GM21529 (cell line): Measurements from ENCODE around the gene ADAMTS12.

Experiments
- ATAC-seq: cut with Tn5 transposase; IDR thresholded peaks from one replicate; pipeline ENCODE4 v1.9.1; 2021; ENCODE audit not compliant: unreplicated experiment

The ADAMTS12 gene

DNA sequence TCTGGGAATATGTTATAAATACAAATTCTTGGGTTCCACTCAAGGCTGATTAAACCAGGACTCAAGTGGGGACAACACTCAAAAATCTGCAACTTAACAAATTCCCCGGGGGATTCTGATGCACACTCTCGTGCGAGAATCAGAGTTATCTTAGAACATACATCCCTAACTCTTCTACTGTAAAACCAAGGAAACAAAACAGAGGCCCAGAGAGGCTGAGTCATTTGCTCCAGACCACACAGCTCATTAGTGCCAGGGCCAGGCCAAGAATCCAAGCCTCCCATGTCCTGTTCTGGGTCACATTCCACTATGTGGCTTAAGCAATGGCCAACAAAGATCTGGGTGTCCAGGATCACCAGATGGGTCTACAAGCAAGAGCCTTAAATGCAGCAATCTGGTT is 166.0 kb downstream of the ADAMTS12 start:
- no peak for ATAC-seq

DNA sequence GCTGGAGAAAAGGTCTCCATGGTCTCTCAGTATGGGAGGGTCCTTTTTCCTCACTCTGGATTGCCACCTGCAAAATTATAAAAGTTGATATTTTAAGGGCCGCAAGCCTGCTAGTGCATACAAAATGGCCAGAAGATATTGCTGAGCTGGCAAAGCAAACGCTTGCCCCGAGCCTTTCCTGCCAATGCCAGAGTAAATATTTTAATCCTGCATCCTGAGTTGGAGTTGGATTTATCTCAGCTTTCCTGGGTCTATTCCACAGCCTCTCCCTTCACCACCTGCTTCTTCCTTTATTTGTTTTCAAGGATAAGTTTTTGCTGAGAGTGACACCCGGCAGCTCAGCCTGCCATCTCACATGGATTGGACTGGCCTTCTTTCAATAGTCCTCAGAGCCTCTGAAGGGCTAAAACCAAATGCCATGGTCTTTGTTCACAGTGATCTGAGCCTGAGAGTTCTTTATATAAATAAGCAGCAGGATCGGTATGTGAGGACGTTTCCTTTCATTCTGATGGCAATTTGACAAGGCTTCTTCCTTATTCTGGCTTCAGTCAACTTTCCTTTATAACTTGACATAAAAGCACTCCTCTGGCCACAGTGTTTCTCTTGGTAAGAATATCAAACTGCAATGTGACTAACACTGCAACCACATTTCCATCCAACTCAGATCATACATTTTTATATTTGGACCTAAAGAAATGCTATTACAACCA is 170.1 kb downstream of the ADAMTS12 start:
- no peak for ATAC-seq

DNA sequence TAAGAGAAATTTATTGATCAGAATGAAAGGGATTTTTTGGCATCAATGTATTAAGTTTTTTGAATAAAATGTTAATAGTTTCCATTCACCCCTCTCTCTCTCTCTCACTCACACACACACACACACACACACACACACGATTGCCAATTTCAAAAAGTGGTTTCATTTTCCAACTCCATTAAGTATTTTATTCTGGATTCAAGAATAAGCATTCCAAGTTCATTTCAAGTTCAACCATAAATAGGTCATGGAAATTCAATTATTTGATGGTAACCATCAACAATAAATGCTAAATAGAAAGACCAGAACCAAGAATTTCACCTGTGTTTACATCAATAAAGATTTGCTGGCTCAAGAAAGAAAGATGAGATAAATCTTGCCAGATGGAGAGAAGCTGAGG is 171.6 kb downstream of the ADAMTS12 start:
- no peak for ATAC-seq

DNA sequence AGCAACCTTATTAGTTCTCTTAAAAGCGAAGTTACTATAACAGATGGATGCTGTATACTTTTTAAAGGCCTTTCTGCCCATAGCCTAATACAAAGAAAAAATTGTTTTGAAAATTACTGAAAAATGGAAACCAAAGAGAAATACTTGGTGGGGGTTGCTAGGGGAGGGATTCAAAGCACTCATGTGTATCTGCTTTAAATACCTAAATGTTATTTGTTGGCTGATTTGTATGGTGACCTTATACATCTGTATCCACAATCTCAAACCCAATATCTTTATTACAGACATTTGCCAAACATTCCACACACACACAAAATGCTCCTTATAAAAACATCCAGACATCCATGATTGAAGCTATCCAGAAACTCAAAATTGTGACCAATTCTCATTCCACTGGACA is 172.0 kb downstream of the ADAMTS12 start:
- no peak for ATAC-seq

DNA sequence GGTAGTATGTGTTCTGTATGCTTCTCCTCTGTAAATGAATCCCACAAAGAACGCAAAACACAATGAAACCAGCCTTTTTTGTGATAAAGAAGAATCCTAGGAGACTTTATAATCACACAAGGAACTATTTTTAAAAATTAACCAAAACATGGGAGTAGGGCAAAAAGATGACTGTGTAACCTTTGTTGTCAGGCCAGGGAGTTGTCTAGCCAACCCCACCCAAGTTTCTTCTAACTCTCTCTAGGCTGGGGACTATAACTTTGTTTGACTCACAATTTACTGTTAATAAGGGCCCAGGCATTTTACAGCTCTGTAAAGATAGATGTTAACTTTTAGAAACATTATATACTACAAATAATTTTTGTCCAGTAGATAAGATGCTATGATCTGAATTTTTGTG is 176.1 kb downstream of the ADAMTS12 start:
- ATAC-seq: no peak

DNA sequence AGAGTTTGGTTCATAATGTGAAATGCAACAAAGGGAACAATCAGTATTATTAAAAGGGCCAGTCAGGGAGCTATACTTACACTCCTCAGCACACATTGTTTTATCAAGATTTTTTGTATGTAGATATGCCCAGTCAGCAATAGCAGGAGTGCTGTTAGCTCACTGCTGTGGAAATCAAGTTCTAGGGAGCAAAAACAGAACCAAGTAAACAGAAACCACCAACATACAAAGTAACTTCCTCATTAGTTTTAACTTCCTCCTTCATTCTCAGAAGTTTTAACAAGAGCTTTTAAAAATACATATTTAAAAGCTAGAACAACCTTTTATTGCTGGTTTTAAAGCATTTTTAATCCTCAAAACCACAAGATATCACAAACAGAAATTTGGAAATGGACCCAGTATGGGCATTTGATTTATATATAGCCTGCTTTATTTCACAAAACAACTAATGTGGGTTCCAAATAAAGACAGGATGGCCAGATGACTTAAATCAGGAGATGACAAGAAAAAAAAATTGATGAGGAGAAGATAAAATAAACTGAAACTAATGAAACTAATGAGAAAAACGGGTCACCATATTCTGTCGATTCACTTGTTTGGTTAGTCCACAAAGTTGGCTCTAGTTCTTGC is 178.5 kb downstream of the ADAMTS12 start:
- ATAC-seq: no peak

DNA sequence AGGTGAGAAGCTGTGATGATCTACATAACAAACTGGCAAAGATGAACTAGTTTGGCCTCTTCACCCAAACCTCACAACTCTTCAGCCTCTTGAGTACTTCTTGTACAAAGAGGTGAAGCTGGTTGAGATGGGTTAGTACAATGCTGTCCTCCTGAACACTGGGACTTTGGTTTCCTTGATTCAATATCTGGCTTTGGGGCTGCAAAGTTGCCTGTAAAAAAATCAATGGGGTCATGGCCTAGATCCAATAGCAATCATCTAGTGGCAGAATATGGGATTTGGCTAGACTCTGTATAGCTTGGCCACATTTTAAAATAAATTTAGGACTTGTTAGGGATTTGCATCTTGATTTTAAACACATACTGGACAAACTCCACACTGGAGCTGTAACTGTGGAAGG is 179.1 kb downstream of the ADAMTS12 start:
- ATAC-seq: no peak

DNA sequence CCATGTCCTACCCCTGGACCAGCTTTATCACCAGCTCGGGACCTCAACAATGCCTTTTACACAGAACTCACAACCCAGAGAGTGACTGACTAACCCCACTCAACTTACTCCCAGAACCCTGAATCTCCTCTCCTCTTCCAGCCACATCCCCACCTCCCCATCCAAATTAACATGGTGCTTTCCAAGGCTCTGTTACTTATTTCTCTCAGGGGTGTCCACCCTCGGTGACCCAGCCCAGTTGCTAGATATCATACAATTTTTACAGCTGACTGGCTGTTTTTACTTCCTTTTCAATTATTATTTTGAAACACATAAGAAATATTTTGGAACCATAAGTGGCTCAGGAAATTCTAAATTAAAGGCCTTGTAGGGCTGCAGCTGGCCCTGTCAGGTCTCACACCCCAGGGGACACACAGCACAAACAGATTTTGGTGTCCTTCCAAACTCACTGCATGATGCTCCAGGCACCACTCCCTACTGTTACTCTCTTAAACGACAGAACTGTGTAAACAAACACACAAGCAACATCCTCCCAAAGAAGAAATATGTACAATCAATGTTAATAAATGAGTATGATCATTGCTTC is 180.6 kb downstream of the ADAMTS12 start:
- ATAC-seq: no peak

DNA sequence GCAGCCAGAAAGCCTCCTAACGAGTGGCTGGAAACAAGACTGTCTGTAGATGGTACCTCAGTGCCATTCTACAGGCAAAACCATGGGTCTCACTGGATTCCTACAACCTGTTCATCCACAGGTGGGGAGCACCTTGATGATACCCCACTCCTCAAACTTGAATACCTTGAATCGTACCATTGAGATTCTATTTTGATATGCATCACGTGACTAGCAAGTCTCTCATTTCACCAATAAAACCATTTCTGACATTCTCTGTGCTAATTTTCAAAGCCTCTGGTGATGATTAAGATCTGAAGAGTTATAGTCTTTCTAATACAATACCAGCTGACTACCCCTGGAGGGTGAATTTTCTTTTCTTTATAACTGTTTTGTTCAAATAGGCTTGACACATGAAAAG is 188.9 kb downstream of the ADAMTS12 start:
- ATAC-seq: no peak

DNA sequence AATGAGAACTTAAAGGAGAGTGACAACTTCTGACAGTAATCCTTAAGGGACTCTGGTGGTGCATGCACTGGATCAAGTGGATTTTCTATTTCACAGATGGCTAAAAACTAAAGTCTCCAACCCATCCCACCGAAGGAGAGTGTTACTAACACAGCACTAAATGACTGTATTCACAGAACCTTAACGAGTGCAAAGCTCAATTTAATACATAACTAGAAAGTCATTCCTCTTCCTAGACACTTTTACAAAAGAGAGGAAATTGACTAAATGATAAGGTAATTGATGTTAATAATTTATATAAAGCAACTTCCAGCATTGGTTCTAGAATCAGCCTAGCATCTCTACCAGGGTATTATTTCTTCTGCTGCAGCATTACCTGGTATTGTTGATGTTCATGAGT is 189.8 kb downstream of the ADAMTS12 start:
- ATAC-seq: no peak

DNA sequence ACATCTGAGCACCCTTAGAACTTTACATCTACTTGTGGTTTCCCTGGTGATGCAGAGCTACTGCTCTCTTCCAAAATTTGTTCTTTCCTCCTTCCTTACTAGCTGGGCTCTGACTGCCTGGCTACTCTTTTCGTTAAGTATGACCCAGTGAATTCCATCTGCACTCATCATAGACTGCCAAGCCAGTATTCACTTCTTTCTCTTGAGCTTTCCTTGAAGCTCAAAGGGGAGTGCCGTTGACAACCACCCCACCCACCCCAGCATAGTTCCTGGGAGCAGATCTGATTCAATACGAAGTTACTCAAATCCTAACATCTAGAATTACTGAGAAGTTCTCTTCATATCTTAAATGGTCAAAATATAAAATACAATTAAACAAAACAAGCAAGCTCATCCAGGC is 190.5 kb downstream of the ADAMTS12 start:
- no peak for ATAC-seq

DNA sequence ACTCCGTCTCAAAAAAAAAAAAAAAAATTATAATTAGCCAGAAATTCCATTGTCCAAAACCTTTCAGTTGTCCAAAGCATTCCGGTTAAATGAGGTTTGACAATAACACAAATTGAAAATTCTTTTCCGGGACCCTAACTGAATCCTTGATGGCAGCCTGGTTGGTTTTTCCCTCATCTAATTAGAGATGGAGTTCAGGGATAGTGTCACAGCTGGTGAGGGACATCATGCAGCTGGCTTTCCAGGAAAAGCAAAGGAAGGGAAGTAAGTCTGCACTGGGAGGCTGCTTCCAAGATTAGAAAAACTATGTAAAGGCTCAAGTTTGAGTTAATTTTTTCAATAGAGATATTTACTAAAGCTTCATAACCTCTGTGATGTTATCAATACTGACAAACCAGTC is 195.4 kb downstream of the ADAMTS12 start:
- no peak for ATAC-seq

DNA sequence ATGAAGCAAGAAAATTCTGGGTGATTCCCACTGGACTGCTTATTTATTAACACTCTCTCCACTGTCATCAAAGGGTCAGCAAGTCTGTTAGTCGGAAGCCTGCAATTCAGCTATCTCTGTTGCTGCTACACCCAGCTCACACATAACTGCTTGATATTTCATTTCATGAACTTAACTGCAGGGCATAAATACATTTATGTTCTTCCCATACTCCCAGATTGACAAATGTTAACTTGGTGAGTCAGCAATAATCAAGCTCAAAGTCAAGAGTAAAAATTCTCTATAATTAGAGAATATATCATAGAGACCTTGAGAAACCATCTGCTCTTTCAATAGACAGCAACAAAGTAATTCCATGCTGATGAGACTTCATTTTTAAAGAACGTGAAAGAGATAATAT is 198.8 kb downstream of the ADAMTS12 start:
- no peak for ATAC-seq

DNA sequence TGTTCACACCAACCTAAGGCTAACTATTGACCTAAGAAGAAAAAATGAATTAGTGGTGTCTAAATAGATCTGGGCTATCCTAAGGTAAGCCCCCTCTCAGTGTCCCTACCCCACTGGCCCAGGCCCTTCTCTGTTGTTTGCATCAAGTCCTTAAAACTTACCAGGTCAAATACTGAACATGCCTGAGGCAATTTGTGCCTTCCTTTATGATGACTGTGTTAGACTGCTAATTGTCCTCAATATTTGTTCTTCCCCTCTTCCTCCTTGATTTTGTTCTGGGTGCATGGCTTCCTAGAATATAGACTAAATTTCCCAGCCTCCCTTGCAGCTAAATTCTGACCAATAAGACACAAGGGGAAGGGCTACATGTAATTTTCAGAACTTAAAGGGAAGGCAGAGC is 199.9 kb downstream of the ADAMTS12 start:
- ATAC-seq: no peak

DNA sequence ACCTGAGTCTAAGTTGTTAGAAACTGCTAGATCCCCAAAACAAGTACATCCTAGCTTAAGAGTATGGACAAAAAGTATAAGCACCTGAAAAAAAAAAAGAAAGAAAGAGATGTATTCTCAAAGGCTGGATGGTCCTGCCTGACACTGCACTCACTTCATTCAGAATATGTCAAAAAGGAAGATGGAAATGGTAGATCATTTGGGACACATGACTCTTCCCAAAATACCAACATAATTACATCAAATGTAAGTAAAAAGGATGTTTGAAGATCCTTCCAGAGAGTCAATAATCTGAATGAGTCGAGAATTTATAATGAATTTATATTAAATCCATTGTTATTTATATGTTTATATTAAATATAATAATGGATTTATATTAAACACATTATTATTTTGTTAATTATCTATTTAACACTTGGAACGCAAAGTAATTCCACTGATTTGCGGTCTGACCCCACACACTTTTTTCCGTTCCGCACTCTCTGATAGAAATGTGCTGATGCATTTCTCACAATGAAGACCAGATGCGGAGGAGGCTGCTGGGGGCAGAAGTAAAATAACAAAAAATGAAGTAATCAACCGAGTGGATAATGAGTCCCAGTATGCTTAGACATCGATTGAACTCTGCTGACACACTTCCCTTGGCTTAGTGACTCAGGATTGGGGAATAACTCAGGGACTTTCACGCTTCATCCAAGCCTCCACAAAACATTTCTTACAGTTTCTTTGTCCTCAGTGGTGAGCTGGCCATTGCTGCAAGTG is 201.2 kb downstream of the ADAMTS12 start:
- ATAC-seq: no peak

DNA sequence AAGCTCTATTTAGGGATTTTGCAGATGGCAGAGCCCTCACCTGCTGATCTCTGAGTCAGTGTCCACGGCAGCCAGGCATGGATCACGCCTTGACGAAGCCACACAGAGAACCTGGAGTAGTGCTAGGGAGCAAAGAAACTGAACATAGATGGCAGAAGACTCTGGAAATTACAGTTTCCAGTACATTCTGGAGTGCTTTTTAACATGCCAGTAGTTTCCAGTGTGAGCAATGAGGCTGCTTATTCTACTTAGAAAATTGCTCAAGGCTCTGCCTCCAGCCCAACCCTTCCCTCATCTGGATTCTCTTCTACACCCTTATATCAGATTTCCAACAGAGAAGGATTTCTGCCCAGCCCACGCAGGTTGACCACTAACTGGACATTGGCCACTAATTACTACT is 203.3 kb downstream of the ADAMTS12 start:
- no peak for ATAC-seq

DNA sequence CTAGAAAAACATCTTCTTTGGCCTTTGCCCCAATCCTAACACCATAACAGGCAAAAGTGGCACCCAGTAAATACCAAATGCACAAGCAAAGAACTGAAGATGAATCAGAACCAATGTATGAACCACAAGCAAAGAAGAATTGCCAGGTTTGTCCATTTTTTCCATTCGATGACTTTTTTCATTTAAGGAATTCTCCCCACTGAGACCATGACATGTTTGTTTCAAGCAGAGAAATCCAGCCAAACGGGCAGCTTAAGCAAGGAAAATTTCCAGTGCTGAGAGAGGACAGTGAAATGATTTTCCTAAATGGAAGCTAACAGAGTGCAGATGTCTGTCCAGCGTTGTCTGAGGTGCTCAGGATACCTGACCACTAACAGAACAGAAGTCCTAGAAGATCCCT is 203.7 kb downstream of the ADAMTS12 start:
- no peak for ATAC-seq

DNA sequence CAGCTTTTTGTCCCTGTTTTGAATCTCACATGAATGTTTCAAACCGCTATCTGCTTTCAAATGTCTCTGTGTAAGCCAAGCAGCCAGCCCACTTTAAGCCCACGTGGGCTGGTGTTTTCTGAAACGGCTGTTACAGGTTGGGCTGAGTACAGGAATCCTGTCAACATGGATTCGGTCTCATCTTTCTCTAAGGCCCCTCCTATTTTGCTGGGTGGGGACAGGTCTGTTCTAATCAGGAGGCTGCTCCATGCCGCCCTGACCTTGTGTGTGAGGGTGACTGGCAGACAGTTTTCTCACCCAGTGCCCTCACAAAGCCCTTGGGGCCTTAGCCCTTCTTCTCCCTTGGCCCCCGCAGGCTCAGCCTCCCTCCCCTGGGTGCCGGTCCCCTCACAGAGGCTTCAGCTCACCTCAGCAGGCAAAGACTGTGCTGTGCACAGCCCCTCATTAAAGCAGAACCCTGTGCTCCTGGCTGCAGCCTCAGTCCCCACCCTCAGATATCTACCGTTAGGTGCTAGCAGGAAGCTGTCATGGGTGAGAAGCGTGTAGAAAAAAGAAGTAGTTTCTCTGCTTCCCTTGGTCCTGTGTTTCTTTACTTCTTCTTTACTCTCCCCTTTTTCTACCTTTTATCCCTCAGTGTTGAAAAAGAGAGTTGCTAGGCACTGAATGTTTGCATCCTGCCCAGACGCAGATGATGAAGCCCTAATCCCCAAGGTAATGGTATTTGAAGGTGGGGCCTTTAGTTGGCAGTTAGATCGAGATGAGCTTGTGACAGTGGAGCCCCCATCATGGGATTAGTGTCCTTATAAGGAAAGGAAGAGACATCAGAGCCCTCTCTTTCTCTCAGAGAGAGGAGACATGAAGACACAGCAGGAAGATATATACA is 205.7 kb downstream of the ADAMTS12 start:
- no peak for ATAC-seq

DNA sequence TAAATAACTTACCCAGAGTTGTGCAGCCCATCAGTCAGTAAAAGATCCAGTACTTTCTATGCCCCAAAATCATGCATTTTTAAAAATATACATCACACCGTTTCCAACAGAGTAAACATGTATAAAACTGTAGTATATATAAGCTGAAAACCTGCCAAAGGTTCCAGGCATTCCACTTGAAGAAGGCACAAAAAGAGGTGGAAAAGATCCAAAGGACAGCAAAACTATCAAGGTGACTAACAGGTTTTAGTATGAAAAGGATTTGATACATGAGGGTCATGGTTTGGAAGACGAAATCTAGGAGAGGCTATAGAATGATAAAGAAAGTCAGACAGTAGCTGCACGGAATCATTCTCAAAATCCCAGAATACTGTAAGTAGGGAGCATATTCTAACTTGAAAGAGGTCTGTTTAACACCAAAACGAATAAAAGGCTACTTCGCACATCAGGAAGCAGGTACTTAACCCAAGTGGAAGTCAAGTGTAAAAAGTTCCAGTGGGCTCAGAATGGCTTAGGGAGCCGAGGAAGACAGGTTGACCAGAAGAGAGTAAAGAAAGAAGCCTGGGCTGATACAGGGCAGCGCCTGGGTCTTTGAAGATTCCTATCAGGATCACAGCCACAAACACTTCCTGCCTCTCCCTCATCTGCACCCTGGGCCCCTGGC is 207.2 kb downstream of the ADAMTS12 start:
- ATAC-seq: no peak

DNA sequence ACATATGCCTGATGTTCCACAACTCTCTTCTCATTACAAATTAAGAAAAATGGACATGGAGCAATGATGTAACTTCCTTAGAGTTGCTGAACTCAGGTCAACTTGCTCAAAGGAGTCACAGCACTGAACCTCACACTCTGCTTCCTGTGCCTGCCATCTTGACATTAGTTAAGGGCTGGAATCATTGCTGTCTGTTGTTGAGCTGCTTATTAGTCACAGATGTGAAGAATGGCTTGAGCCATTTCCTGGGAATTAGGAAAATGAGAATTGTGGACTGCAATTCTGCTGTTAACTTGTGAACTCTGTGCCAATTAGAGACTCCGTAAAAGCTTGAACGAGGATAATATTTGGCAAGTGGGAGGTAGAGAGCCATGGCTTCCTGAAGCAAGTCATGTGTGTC is 212.0 kb downstream of the ADAMTS12 start:
- no peak for ATAC-seq
